ENCODE measurements around the gene GALNT6. TPM values are rescaled to one million over a fixed set of nuclear protein-coding genes. Genes with fewer than 3 reads are reported as not detected.
A peak's percentile ranks its signal among the peaks of the same experiment; 100 is the strongest.

Gene GALNT6
- total RNA-seq, 1 experiment from 2014 or later: 190 TPM

DNA sequence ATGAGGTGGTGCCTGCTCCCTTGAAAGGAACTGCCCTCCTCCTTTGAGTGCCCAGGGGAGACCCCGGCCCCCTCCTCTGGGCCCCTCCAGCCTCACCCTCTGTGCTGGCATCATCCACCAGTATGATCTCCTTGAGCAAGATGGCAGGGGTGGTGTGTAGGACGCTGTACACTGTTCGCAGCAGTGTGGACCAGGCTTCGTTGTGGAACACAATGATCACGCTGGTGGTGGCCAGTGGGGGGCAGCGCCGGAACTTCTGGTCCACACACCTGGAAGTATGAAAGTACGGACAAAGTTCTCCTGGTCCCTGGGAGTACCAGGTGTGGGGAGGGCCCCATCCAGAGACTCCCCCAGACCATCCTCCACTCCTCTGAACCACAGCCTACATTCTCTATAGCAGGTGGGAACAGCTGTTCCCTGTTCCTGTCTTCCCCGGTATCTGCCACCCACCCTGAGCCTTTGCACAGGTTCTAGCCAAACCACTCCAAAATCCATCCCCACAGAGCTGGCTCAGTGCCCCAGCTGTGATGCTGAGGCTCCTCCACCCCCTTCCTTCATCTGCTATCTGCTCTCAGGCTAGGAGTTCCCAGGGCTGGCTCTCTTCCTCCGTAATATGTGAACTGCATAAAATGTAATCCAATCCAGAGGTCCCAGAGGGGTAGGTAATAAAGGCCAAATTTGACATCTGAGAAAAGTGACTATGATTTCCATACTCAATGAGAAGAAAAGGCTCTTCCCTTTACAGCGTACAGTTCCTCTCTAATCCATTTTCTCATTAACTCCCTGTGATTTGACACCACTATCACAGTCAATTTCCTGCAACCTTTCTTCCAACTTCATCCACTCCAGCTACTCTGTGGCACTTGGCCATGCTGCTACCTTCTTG, 13.9 kb downstream of the GALNT6 start:
- TF ChIP-seq CTCF (IDR thresholded peaks at IDR 0.05; ENCODE audit: insufficient read depth in 1 of 2, low read depth in 1 of 2, low read length in 1 of 2, severe bottlenecking in 1 of 2, unreplicated experiment in 1 of 2): no peak
- Mint-ChIP-seq H3K9me3 (ENCODE audit: unreplicated experiment) (no peaks in the 10 kb centered on the region), H3K4me1 (ENCODE audit: low read depth, unreplicated experiment) (peaks cover 4% of the 10 kb centered on the region), H3K4me3 (ENCODE audit: unreplicated experiment) (no peak overlapping the region), H3K27me3 (ENCODE audit: insufficient read depth, unreplicated experiment) (no peaks in the 10 kb centered on the region), H3K36me3 (ENCODE audit: insufficient read depth, unreplicated experiment) (peaks cover 97% of the 10 kb centered on the region), H3K27ac (ENCODE audit: unreplicated experiment) (no peak overlapping the region)
- no peak for DNase-seq
- no TSS peak for BruUV-seq (replicated peaks)
- intact Hi-C loops (cut with micrococcal nuclease; ENCODE audit: unreplicated experiment): no loop called here
- ChIA-PET POLR2A (interaction anchor here (0.6 kb wide), 1 partner anchor 294 kb away, joined by 3 read pairs; no protein-coding TSS in a partner anchor), CTCF (interaction anchor here (0.6 kb wide), 1 partner anchor 294 kb away, joined by 3 read pairs; no protein-coding TSS in a partner anchor)
- Histone ChIP-seq H3K9me3 (no peaks in the 10 kb centered on the region), H3K4me3 (ENCODE audit: low read depth, low read length) (no peak overlapping the region), H3K36me3 (ENCODE audit: control insufficient read depth, insufficient read depth, low read length) (peaks cover 17% of the 10 kb centered on the region), H3K27me3 (replicated peaks; ENCODE audit: control insufficient read depth, insufficient read depth, low read length) (no peaks in the 10 kb centered on the region), H3K4me1 (peaks cover 7% of the 10 kb centered on the region; the same call in 1 of the 2 replicates)

DNA sequence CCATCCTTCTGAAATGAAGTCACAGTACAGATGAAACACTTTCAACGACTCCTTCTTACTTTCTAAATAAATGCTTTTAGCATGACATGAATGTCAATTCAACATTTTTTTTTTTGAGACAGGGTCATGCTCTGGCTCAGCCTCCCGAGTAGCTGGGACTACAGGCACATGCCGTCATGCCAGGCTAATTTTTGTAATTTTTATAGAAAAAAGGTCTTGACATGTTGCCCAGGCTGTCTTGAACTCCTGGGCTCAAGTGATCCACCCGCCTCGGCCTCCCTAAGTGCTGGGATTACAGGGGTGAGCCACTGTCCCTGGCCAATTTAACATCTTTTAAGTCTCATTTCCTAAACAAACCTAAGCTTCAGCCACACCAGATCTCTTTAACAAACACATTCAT, 16.4 kb downstream of the GALNT6 start:
- Mint-ChIP-seq H3K27me3 (ENCODE audit: insufficient read depth, unreplicated experiment) (no peaks in the 10 kb centered on the region), H3K4me1 (ENCODE audit: low read depth, unreplicated experiment) (peaks cover 11% of the 10 kb centered on the region), H3K4me3 (ENCODE audit: unreplicated experiment) (no peak overlapping the region), H3K27ac (ENCODE audit: unreplicated experiment) (peak overlapping the region; percentile 31), H3K36me3 (ENCODE audit: insufficient read depth, unreplicated experiment) (peaks cover 96% of the 10 kb centered on the region), H3K9me3 (ENCODE audit: unreplicated experiment) (no peaks in the 10 kb centered on the region)
- intact Hi-C loops (cut with micrococcal nuclease; ENCODE audit: unreplicated experiment): no loop called here
- no peak for TF ChIP-seq CTCF (IDR thresholded peaks at IDR 0.05; ENCODE audit: insufficient read depth in 1 of 2, low read depth in 1 of 2, low read length in 1 of 2, severe bottlenecking in 1 of 2, unreplicated experiment in 1 of 2)
- ChIA-PET POLR2A (no interaction called here), CTCF (interaction anchor here (1.0 kb wide), 1 partner anchor 157 kb away, joined by 3 read pairs; no protein-coding TSS in a partner anchor)
- H3K4me1 ChIP-seq: peaks cover 19% of the 10 kb centered on the region
- H3K27me3 ChIP-seq (replicated peaks; ENCODE audit: control insufficient read depth, insufficient read depth, low read length): no peaks in the 10 kb centered on the region
- DNase-seq: no peak
- H3K4me3 ChIP-seq (ENCODE audit: low read depth, low read length): no peak overlapping the region
- H3K36me3 ChIP-seq (ENCODE audit: control insufficient read depth, insufficient read depth, low read length): peaks cover 13% of the 10 kb centered on the region
- no TSS peak for BruUV-seq (replicated peaks)
- H3K9me3 ChIP-seq: no peaks in the 10 kb centered on the region

DNA sequence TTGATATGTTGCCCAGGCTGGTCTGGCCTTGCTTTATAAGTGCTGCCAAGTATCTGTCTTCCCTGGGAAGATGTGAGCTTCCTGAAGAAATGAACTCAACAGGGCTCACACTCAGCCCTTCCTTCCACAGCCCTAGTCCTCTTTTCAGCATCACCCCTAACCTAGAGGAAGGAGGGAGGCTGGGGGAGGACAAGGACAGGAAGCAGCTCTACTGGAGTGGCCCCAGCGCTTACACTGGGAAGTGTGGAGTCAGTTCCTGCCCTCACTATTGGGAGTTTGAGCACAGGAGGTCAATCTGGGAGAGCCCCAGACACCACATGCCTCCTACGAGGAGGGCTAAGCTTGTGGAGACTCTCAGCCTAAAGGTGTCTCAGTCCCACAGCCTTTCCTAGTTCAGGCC, 16.8 kb downstream of the GALNT6 start:
- intact Hi-C loops (cut with micrococcal nuclease; ENCODE audit: unreplicated experiment): no loop called here
- POLR2A ChIA-PET: interaction anchor here (0.8 kb wide), 1 partner anchor 17 kb away, joined by 3 read pairs; the partner anchor contains the start of gene GALNT6
- CTCF ChIA-PET: interaction anchor here (1.0 kb wide), 1 partner anchor 158 kb away, joined by 3 read pairs; no protein-coding TSS in a partner anchor
- Histone ChIP-seq H3K27me3 (replicated peaks; ENCODE audit: control insufficient read depth, insufficient read depth, low read length) (no peaks in the 10 kb centered on the region), H3K4me3 (ENCODE audit: low read depth, low read length) (no peak overlapping the region), H3K9me3 (no peaks in the 10 kb centered on the region), H3K36me3 (ENCODE audit: control insufficient read depth, insufficient read depth, low read length) (peaks cover 11% of the 10 kb centered on the region), H3K4me1 (peaks cover 19% of the 10 kb centered on the region)
- no peak for DNase-seq
- Mint-ChIP-seq H3K27ac (ENCODE audit: unreplicated experiment) (peak overlapping the region; percentile 31), H3K4me1 (ENCODE audit: low read depth, unreplicated experiment) (peaks cover 16% of the 10 kb centered on the region), H3K9me3 (ENCODE audit: unreplicated experiment) (no peaks in the 10 kb centered on the region), H3K36me3 (ENCODE audit: insufficient read depth, unreplicated experiment) (peaks cover 96% of the 10 kb centered on the region), H3K4me3 (ENCODE audit: unreplicated experiment) (no peak overlapping the region), H3K27me3 (ENCODE audit: insufficient read depth, unreplicated experiment) (no peaks in the 10 kb centered on the region)
- TF ChIP-seq CTCF (IDR thresholded peaks at IDR 0.05; ENCODE audit: insufficient read depth in 1 of 2, low read depth in 1 of 2, low read length in 1 of 2, severe bottlenecking in 1 of 2, unreplicated experiment in 1 of 2): no peak
- BruUV-seq (replicated peaks): no TSS peak
